HL-60/S4 treated with phorbol 12-myristate 13-acetate at 8.2 ng/mL for 4 days and 3 days (cell line): ENCODE measurements around the gene RNU1-3.
"Not testable (repeated sequence)": the region's sequence is repeated elsewhere in the genome, so short reads cannot be mapped to it uniquely, and the experiment has no call there.

Experiments
- in situ Hi-C: fragments of 300-500 bp; cut with MboI; formaldehyde crosslinking; loops from 2 replicates; pipeline ENCODE4 v1.15.0; 2022; ENCODE audit warnings: low sequenced_read_pairs

Gene RNU1-3

DNA sequence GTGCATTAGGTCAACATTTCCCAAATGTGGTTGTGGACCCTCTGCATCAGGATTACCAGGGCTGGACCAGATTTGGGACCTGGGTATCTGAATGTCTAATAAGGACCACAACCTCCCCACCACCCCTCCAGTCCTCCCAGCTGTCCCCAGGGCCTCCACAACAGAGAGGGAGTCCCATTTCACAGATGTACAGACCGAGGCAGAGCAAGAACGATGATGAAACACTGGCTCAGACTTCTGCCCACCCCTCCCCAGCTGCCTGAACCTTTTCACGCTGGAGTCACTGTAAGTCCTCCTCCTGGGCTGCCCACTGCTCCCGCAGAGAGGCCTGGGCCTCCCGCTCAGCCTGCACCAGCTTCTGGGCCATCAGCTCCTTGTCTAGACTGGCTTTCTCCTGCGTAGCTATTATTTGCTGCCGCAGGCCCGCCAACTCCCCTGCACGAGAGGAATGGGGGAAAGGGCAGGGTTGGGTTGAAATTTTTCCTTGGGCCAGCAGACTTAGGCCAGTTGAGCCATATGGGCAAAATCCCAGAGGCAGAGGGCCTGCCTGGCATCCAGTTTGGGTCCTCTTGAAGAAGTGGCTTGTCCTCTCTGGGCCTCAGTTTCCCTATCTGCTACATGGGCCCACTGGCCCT is 45.0 kb downstream of the RNU1-3 start:
- in situ Hi-C loops = not testable (repeated sequence)

DNA sequence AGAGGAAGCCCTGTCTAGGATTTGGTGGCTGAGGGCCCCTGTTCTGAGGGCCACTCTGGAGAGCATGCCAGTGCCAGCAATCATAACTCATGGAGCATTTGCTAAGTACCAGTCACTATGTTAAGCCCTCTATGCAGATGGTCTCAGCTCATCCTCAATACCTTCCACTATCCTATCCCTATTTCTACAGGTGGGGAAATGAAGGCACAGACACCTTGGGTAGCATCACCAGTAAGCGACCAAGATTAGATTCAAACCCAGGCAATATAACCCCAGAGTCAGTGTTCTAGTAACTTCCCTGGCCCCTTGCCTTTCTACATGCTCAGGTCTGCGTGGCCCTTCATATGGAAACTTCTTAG is 45.5 kb downstream of the RNU1-3 start:
- in situ Hi-C loops = no loop called here

DNA sequence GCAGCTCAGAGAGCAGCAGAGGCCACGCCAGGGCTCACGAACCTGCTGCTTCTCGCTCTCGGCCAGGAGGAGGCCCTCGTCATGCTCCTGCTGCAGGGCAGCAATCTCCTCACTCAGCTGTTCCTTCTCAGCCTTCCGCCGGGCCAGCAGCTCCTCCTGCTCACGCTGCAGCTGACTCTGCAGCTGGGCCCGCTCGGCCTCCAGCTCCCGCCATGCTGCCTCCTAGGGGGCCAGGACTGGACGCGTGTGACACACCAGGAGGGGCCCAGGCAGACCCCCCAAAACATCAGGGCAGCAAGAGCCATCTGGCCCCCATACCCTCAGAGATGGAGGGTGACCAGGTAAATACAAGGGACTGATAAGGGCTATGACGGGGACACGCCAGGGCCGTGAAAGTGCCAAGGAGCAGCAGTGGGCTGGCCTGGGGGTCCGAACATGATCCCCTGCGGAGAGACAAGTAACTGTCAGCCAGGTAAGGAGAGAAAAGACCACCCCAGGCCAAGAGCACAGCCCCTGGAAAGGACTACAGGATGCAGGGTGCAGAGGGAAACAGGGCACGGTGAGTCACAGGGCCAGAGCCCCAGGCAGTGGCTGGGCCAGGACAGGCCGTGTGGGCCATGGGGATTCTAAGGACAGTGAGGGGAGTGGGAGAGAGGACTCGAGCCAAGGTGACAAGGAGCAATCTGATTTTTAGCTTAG is 46.8 kb downstream of the RNU1-3 start:
- in situ Hi-C loops = loop anchor here (10.0 kb wide), 1 partner anchor 325 kb away; no protein-coding TSS in a partner anchor

DNA sequence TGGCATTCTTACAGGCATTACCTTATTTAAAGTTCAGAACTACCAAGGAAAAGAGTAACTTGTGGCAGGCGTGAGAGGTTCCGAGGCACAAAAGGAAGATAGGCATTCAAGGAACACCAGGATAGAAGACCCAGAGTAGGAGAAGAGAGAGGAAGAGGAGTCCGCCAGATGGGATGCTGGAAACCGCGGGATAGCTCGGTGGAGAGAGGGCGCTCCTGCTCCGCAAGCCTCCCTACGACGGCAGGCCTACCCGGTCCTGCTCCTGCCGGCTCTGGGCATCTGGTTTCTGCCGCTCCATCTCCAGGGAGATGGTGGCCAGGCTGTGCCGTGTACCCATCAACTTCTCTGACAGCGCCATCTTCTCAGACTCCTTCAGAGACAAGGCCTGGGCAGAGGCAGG is 48.0 kb downstream of the RNU1-3 start:
- in situ Hi-C loops = loop anchor here (10.0 kb wide), 1 partner anchor 326 kb away; no protein-coding TSS in a partner anchor

DNA sequence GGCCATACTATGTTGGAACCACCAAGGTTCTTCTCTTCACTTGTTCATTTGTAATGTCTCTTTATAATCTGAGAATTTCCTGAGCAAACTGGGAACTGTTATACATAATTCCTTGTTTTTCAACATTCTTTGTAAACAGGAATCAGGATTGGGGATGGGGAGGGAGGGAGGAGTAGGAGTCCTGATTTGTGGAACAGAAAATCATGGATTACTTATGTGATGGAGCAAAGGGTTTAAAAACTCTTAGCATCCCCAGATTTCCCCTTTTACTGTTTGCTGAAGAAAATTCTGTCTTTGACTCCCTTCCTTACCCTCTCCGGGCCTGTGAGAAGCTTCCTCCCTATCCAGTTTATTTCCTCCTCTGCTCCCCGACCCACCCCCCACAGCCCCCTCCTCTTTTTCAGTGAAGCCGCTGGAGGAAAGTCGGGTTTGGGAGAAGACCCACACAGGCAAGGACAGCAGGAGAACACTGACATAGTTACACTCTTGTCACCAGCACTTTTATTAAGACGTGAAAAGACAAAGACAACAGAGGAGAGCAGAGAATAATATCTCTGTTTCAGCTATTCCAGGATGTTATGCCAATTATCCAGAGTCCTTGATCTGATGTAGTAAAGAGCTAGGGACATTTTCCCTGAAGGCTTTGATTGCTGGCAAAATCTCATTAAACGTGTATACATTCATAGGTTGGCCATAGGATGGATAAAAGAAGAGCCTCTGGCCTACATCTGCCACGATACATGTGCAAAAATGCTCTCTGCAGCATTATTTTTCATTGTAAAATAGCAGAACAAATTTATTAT is 48.8 kb downstream of the RNU1-3 start:
- in situ Hi-C loops = loop anchor here (10.0 kb wide), 1 partner anchor 327 kb away; no protein-coding TSS in a partner anchor

DNA sequence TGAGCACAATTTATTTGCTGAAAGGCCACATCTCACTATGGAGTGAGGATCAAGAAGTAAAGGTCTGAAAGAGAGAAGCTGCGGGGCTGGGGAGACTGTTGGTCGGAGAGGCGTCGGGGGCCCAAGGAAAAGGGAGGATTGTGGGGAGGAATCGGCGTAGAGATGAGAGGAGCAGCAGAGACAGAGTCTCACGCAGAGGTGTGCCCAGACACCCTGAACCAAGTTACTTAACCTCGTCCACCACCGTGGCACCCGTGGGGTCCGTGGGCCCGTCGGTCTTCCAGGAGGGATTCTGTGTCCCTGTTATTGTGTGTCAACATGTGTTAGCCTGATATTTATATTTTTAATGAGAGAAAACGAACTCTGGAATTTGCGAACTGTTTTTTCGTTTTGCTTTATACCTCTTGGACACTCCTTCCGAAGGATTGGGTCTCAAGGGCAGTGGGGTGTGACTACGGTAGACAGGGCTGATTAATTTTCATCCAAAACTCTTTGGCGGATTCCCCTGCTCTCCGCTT is 49.6 kb downstream of the RNU1-3 start:
- in situ Hi-C loops = loop anchor here (10.0 kb wide), 1 partner anchor 328 kb away; no protein-coding TSS in a partner anchor
